ENCODE data around the gene HSD11B1.

The HSD11B1 gene

DNA sequence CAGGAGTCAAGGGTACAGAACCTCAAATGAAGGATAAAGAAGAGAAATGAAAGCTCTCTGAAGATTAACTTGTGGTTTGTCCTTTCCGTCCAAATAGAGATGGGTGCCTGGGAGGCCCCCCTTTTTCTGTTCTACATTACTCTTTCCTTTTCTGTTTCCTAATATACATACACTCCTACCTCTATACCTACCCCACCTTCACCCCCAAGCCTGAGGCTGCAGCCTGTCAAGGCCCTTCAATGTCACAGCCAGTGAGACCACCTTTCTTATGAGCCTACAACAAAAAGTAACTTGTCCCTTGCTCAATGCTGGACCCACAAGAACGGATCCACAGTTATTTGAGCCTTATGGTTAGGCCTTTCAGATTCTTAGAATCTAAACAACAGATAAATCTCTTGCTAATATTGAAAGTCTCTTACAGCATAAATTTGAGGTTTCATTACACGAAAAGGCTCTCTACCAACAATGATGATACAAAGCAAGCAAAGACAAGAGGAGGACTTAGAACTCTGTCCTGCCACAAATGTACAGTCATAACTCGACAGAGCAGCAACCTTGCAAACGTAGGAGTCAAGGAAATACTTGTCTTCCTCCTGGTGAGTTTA lies 47.1 kb downstream of the HSD11B1 start:
- in situ Hi-C loops (cut with MboI; ENCODE audit: low sequenced_read_pairs), result no loop called here

DNA sequence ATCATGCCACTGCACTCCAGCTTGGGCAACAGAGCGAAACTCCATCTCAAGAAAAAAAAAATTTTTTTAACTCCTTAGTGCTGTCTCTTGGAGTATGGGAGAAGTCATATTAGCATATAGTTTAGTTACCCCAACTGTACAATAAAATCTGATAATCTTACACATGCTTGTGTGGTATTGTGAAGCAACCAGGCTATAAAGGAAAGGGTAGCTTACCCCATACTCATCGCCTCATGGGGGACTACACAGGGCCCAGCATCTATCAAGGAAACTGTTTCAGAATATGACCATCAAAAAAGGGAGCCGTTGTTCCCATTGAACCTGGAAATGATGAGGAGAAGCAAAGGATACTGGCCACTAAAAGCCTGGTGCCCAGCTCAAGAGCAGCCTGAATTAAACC lies 48.2 kb downstream of the HSD11B1 start:
- in situ Hi-C loops (cut with MboI; ENCODE audit: low sequenced_read_pairs), result no loop called here

DNA sequence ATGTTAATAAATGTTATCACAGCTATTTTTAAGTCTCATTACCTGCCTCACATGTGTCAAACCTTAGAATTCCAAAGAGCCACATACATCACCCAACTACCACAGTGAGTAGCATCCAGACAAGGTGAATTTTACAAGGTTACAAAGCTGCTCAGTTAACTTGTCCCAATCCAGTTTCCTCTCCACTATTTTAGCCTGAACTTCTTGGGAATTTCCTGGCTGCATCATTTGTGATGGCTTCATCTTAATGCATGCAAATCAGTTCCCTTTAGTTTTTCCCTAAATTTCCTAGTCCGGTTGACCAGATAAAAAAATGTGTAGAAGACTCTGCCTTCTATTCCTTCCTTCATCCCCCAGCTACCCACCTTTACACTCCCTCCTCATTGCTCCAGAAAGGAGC lies 50.6 kb downstream of the HSD11B1 start:
- in situ Hi-C loops (cut with MboI; ENCODE audit: low sequenced_read_pairs), result no loop called here

DNA sequence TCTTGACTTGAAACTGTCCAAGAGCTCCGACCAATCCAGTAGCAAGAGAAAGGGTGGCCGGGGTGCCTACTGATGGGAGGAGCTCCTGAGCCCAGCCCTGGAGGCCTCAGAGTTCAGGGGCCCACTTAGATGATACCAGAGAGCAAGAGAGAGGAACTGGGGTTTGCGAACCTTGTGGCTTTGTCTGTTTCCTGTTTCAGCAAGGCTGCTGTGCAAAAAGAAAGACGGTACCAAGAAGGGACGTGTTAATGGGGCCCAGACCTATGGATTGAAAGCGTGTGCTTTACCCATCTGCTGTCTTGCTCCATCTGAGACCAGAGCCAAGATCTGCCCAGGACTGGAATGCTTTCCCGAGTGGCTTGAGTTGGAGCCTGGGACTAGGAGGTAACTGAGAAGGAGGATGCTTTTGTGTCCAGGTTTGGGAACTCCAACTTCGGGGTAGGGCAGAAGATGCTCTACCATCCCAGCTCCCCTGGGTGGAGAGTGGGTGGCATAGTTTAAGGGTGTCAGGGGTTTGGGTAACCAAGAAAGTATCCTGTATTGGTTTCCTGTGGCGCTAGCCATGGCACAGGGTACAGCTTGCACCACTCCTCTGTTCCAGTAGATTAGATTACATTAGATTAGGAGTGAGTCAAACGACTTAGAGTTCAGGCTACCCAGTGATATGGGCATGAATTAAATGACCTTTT lies 51.4 kb downstream of the HSD11B1 start, which contains the start of gene TRAF3IP3:
Gene TRAF3IP3, plus strand, starts transcription at position 128 of the 689 bp plus-strand sequence. CDS start 3,987 bp downstream, outside the sequence.
- in situ Hi-C loops (cut with MboI; ENCODE audit: low sequenced_read_pairs), result no loop called here

DNA sequence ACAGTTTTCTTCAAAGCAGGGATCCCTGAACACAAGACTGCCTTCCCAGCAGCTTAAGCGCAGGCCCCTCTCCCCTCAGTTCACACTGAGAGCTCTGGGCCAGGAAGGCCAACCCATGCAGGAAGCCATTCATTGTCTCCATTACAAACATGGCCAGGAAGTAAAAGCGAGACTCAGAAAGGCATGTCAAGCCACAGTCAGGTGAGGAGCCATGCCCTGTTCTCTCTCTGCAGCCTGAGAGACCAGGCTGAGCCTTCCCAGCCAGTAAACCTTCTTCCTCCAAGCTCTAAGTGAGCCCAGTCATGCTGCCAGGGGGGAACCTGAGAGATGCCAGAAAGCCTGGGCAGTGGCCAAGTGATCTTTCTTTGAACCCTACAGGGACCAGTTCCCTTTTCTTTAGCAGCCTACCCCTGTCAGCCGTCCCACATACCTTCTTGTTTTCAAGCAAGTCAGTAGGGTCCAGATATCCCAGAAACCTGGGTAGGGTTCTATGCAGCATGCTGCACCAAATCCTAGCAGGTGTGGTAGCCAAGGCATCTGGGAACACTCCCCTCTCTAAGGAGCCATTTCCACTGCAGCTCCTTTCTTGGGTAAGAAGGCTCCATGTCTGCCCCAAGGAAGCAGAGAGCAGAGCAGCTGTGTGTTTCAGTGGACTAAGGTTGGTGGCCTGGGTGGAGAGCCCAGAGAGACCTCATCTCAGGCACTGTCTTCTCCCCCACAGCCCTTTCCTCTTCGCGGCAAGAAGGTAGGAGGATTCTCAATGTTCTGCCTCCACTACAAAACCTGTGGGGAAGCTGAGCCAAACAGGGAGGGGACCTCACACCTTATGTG lies 52.2 kb downstream of the HSD11B1 start:
- in situ Hi-C loops (cut with MboI; ENCODE audit: low sequenced_read_pairs), result no loop called here

DNA sequence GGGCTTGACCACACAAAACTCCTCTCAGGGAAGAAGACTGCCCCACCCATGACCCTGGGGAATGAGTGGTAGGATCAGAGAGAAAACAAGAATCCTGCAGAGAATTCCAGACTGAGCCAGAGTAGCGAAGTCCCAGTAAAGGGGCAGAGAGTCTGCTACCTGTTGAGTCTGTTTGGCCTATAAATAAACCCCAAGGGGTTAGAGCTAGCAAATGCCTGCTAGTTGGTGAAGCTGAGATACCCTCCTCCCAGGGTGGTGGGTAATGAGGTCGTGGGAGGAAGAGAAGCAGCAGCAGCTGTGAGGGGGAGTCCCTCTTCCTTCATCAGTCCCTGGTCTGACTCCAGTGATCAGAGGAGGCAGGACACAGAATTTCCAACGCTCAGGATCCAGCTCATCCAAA lies 53.8 kb downstream of the HSD11B1 start:
- in situ Hi-C loops (cut with MboI; ENCODE audit: low sequenced_read_pairs), result no loop called here

DNA sequence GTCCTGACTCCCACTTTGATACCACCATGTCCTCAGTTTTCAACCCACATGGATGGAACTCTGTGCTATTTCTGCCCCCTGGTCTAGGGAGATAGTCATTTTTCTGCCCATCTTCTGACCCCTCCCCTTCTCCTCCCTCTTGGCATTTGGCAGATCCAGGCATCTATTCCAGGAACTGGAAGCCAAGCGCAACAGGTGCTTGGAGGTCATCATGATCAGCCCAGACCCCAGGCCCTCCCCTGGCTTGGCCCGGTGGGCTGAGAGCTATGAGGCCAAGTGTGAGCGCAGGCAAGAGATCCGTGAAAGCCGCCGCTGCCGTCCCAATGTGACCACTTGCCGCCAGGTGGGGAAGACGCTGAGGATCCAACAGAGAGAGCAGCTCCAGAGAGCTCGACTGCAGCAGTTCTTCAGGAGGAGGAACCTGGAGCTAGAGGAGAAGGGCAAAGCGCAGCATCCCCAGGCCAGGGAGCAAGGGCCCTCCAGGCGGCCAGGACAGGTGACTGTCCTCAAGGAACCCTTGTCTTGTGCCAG lies 55.2 kb downstream of the HSD11B1 start:
- in situ Hi-C loops (cut with MboI; ENCODE audit: low sequenced_read_pairs), result no loop called here

DNA sequence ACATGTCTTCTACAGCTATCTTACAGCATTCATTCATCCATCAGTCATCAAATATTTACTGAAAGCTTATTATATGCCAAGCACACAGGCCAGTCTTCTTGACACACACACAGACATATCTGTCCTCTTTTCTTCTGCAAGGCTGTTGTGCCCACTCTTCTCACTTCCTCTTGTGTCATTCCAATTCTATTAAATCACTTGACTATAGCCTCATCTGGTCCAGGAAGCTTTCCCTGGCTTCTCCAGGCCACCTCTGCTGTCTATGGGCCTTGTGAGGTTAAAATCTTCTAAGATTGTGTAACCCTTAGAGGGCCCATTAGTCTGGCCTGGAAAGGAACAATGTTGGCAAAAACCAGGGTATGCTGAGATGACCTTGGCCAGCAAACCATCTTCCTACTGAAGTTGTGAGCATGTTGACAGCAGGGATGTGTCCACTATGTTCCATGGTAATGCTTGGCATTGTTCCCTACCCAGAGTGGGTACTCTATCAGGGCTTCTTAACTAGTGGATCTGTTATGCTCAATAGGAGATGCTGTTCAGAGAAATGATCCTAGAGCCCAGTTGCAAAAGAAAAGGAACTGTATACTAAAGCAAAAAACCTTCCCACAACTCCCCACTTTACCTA lies 56.5 kb downstream of the HSD11B1 start:
- in situ Hi-C loops (cut with MboI; ENCODE audit: low sequenced_read_pairs), result no loop called here

DNA sequence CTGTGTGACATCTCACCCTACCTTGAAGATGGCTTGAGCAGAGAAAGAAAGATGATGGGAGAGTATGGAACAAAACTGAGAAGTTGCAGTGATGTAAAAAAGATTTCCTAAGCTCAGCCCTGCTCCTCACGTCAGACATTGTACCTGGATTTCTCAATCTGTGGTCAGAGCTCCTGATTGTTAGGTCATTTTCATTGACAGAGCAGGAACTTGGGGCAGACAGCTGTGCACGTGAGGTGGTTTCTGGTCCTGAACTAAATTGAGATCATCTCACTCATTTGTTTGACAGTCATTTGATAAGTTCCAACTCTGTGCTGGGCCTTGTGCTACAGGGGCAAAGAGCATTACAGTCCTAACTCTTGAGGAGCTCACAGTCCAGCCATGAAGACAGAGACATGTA lies 61.4 kb downstream of the HSD11B1 start:
- in situ Hi-C loops (cut with MboI; ENCODE audit: low sequenced_read_pairs), result no loop called here

DNA sequence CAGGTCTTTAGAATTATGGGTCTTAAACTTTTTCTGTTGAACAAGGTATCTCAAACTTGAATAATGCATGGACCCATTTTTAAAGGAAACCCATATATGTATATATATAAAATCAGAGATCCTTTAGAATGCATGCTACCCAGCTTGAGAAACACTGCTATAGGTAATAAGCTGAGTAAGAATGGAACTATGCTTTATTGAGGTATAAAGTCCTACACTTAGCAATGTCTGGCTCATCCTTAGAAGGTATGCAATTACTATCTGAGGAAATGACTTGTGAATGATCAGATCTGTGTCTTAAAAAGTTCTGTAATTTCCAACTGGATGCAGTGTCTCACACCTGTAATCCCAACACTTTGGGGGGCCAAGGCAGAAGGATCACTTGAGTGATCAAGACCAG lies 62.5 kb downstream of the HSD11B1 start:
- in situ Hi-C loops (cut with MboI; ENCODE audit: low sequenced_read_pairs), result no loop called here

DNA sequence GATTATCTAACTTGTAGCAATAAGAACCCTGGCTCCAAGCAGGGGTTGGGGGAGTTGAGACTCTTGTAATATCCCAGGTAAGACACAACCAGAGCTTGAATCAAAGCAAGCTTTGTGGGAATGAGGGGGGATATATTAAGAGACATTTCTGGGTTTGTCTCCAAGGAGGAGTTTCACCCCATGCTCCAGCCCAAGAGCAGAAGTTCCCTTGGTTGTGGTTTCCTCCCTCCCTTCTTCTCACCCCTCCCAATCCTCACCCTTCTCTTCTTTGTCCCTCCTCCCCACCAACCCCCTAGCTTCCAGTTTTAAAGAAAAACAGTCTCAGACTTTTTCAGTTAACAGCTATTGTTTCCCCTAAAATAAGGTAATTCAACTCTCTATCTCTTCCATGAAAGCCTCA lies 63.1 kb downstream of the HSD11B1 start:
- in situ Hi-C loops (cut with MboI; ENCODE audit: low sequenced_read_pairs), result no loop called here

DNA sequence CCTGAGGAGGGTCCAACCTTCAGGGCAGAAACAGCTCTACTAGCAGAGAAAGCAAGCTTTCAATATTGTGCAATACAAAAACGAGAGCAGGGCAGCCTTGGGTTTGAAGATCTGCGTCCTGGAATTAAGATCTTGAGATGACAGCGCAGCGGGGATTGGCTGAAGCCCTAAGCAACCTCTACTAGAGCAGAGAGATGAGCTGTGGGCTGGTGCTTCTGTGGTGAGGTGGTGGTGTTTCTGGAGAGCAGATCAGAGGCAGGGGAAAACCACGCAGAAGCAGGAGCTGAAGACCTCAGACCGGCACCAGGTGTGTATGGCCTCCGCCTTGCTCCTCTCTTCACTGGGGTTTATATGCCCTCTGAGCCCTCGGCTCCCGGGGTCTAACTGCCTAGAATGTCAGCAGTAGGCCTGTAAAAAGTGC lies 63.7 kb downstream of the HSD11B1 start:
- in situ Hi-C loops (cut with MboI; ENCODE audit: low sequenced_read_pairs), result no loop called here

DNA sequence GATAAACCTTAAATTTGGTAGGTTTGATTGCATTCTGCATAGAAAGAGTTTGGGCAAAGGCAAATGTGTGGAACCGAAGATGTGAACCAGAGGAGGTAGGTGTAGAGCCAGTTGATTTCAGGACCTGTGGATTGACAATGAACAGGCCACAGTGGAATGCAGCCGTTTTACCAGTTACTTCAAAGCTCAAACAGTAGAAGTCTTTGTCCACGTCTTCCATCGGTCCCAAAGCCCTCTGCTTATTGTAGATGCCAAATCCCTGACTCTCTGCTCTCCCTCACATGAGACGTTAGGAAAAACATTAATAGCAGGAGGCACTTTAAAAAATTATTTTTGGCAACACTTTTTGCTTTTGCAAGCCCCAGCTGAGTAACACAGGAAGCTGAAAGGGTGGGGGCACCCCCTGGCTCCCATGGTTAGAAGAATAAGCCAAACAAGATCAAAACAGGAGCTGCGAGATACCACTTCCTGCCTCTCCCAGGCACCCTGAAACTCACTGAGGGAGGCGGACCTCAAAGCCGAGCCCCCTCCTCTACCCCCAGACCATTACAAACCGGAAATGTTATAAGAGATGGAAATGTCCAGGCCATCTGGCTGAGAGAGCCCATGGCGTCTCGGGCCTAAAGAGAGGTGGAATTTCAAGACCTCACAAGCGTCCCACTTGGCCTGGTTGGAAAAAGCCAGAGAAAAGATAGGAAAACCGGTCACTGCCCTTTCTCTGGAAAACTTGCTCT lies 64.7 kb downstream of the HSD11B1 start:
- in situ Hi-C loops (cut with MboI; ENCODE audit: low sequenced_read_pairs), result no loop called here

DNA sequence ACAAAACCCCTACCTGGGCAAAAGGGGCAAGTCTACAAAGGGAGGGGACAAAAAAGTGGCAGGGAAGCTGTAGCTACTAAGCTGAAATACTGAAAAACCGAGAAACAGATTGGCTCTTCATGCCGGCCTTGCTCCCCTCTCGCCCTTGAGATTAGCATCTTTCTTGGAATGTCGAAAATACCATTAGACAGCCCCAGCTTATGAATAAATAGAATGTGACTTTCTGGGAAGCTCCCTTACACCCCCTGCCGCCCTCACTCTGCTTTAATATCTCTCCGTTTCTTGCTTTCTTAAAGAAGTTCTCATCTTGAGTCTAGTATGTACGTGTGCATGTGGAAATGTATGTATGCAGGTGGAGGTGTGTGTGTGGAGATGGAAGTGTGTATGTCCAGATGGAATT lies 65.3 kb downstream of the HSD11B1 start:
- in situ Hi-C loops (cut with MboI; ENCODE audit: low sequenced_read_pairs), result no loop called here

DNA sequence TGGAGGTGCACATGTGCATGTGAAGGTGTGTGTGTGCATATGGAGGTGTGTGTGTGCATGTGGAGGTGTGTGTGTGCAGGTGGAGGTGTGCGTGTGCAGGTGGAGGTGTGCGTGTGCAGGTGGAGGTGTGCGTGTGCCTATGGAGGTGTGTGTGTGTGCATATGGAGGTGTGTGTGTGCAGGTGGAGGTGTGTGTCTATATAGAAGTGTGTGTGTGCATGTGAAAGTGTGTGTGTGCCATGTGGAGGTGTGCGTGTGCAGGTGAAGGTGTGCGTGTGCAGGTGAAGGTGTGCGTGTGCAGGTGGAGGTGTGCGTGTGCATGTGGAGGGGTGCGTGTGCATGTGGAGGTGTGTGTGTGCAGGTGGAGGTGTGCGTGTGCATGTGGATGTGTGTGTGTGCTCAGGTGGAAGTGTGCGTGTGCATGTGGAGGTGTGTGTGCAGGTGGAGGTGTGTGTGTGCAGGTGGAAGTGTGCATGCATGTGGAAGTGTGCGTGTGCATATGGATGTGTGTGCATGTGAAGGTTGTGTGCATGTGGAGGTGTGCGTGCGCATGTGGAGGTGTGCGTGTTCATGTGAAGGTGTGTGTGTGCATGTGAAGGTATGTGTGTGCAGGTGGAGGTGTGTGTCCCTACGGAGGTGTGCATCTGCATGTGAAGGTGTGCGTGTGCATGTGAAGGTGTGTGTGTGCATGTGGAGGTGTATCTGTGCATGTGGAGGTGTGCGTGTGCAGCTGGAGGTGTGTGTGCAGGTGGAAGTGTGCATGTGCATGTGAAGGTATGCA lies 66.2 kb downstream of the HSD11B1 start:
- in situ Hi-C loops (cut with MboI; ENCODE audit: low sequenced_read_pairs), result no loop called here

DNA sequence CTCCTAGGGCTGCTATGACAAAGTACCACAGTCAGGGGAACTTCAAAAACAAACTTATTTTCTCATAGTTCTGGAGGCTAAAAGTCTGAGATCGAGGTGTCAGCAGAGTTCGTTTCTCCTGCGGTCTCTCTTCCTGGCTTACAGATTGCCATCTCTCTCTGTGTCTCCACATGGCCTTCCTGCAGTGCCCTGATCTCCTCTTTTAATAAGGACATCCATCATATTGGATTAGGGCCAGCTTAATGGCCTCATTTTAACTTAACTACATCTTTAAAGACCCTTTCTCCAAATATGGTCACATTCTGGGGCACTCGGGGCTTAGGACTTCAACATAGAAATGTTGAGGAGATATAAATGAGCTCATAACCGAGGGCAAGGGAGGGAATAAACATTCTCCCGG lies 67.5 kb downstream of the HSD11B1 start:
- in situ Hi-C loops (cut with MboI; ENCODE audit: low sequenced_read_pairs), result no loop called here

DNA sequence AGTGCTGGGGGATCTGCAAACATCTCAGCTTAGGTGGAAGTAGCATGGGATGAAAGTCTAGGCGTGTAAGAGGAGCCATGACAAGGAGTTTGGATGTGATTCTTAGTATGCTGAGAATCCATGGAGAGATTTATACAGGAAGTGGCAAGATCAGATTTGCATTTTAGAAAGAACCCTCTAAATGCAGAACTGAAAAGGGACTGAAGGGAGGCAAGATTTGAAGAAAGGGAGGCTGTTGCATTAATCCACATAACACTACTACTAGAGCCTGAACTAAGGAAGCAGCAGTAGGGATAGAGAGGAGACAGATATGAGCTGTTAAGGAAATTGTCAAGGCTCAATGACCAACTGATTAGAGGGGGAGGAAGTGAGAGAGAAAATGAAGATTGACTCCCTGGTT lies 69.9 kb downstream of the HSD11B1 start:
- in situ Hi-C loops (cut with MboI; ENCODE audit: low sequenced_read_pairs), result no loop called here

DNA sequence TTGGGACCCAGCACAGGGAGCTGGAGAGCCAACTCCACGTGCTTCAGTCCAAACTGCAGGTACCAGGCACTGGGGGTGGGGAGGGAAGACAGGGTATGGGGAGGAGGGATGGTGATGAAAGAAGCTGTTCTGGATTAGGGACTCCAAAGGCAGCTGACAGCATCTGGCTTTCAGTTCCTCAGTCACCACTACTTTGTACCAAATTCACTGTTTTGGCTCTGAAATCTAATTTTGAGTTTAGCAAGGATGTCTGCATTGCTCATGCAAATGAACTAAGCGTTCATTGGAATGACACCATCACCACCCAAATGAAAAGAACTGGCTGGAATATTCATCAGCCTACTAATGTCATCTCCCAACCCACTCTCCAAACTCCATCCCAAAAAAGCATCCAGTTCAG lies 71.0 kb downstream of the HSD11B1 start:
- in situ Hi-C loops (cut with MboI; ENCODE audit: low sequenced_read_pairs), result no loop called here

DNA sequence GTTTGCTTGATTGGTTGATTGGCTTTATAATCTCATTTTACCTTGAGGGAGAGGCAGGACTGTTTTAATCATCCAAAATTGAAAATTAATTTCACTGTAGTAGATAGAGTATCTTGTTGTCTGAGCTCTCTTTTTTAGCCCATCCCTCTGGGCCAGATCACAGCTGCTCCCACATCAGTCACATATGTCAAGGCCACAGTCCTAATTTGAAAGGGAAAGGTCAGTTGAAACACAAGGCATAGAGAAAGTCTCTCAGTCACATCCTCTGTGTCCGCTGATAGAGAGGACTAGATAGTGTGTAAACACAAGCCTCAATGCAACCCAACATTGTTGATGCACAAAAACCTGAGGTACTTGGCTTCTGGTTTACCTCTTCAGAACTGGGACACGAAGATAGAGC lies 72.9 kb downstream of the HSD11B1 start:
- in situ Hi-C loops (cut with MboI; ENCODE audit: low sequenced_read_pairs), result no loop called here

DNA sequence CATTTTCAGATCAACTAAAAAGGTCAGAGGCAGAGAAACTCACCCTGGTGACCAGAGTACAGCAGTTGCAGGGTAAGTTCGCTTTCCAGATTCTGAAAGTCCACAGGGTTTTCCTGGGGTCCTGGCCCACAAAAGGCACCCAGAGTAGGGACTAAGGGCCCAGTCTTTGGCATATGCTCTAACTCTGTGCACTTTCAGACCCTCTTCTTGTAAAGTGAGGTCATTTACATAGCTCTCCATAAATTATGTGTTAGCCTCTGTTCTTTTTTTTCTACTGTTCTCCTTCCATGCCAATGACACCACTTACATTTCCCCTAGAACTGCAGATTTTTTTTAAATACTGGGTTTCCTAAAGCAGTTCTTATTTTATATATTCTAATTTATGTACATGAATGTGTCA lies 73.5 kb downstream of the HSD11B1 start:
- in situ Hi-C loops (cut with MboI; ENCODE audit: low sequenced_read_pairs), result no loop called here
